ENCODE measurements around the gene LIN52. TPM values are rescaled to one million over a fixed set of nuclear protein-coding genes. Genes with fewer than 3 reads are reported as not detected.

The LIN52 gene
- total RNA-seq, 2 experiments from 2014 or later: 5.4 to 6.8 TPM

DNA sequence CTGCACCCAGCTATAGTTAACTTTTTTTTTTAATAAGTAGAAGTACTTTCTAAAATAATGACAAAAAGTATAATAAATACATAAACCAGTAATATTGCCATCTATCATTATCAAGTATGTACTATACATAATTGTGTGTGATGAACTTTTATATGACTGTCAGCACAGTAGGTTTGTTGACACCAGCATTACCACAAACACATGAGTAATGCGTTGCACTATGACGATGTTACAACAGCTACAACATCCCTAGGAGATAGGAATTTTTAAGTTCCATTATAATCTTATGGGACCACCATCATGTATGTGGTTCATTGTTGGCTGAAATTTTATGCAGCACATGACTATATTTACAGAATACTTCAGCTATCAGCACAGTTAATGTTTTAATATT lies 91.6 kb downstream of the LIN52 start:
- Histone ChIP-seq H3K4me3 (ENCODE audit: low read length) (no peak overlapping the region), H3K4me1 (ENCODE audit: insufficient read depth, low read length) (no peaks in the 10 kb centered on the region), H3K36me3 (ENCODE audit: insufficient read depth, low read length) (no peaks in the 10 kb centered on the region), H3K9me3 (ENCODE audit: control insufficient read depth in 1 of 2, insufficient read depth in 1 of 2, low read length in 2 of 2) (no peaks in the 10 kb centered on the region), H3K27me3 (ENCODE audit: control insufficient read depth in 1 of 2, insufficient read depth in 2 of 2, low read length in 2 of 2) (no peaks in the 10 kb centered on the region), H3K27ac (ENCODE audit: low read depth in 1 of 2, low read length in 2 of 2) (no peak overlapping the region)
- ATAC-seq (ENCODE audit: poor library complexity): no peak
- ChIA-PET CTCF (no interaction called here), POLR2A (no interaction called here)
- Mint-ChIP-seq H3K4me1 (ENCODE audit: low read depth) (no peaks in the 10 kb centered on the region), H3K4me3 (no peak overlapping the region), H3K36me3 (ENCODE audit: low read depth) (no peaks in the 10 kb centered on the region), H3K9me3 (no peaks in the 10 kb centered on the region), H3K27me3 (no peaks in the 10 kb centered on the region), H3K27ac (no peak overlapping the region)
- peak in 1 of 14 experiments; percentile 4 for DNase-seq
- no peak for TF ChIP-seq CTCF (IDR thresholded peaks at IDR 0.05)
- intact Hi-C loops (cut with DNase I, micrococcal nuclease): no loop called here

GRCh38 chr14:74179856-74180255 lies 95.1 kb downstream of the LIN52 start:
- H3K4me1 ChIP-seq (ENCODE audit: insufficient read depth, low read length): no peaks in the 10 kb centered on the region
- no peak for TF ChIP-seq CTCF (IDR thresholded peaks at IDR 0.05)
- H3K4me1 Mint-ChIP-seq (ENCODE audit: low read depth): no peaks in the 10 kb centered on the region
- H3K27ac ChIP-seq (ENCODE audit: low read depth in 1 of 2, low read length in 2 of 2): no peak overlapping the region
- no peak overlapping the region for H3K4me3 ChIP-seq (ENCODE audit: low read length)
- H3K27me3 ChIP-seq (ENCODE audit: control insufficient read depth in 1 of 2, insufficient read depth in 2 of 2, low read length in 2 of 2): no peaks in the 10 kb centered on the region
- ChIA-PET CTCF (no interaction called here), POLR2A (no interaction called here)
- H3K36me3 ChIP-seq (ENCODE audit: insufficient read depth, low read length): no peaks in the 10 kb centered on the region
- H3K27me3 Mint-ChIP-seq: no peaks in the 10 kb centered on the region
- intact Hi-C loops (cut with DNase I, micrococcal nuclease): no loop called here
- no peak for DNase-seq
- H3K9me3 Mint-ChIP-seq: no peaks in the 10 kb centered on the region
- H3K36me3 Mint-ChIP-seq (ENCODE audit: low read depth): peaks cover 5% of the 10 kb centered on the region
- no peaks in the 10 kb centered on the region for H3K9me3 ChIP-seq (ENCODE audit: control insufficient read depth in 1 of 2, insufficient read depth in 1 of 2, low read length in 2 of 2)
- no peak for ATAC-seq (ENCODE audit: poor library complexity)
- H3K27ac Mint-ChIP-seq: no peak overlapping the region
- no peak overlapping the region for H3K4me3 Mint-ChIP-seq

GRCh38 chr14:74190927-74191575 lies 106.3 kb downstream of the LIN52 start:
- H3K4me3 ChIP-seq (ENCODE audit: low read length): no peak overlapping the region
- no peak overlapping the region for H3K27ac ChIP-seq (ENCODE audit: low read depth in 1 of 2, low read length in 2 of 2)
- intact Hi-C loops (cut with DNase I, micrococcal nuclease): no loop called here
- ATAC-seq (ENCODE audit: poor library complexity) (no peak), DNase-seq (no peak)
- H3K9me3 ChIP-seq (ENCODE audit: control insufficient read depth in 1 of 2, insufficient read depth in 1 of 2, low read length in 2 of 2): no peaks in the 10 kb centered on the region
- POLR2A ChIA-PET: no interaction called here
- H3K27ac Mint-ChIP-seq: no peak overlapping the region
- no peaks in the 10 kb centered on the region for H3K27me3 Mint-ChIP-seq
- H3K4me1 Mint-ChIP-seq (ENCODE audit: low read depth): no peaks in the 10 kb centered on the region
- H3K4me1 ChIP-seq (ENCODE audit: insufficient read depth, low read length): no peaks in the 10 kb centered on the region
- CTCF ChIA-PET: interaction anchor here (1.0 kb wide), 1 partner anchor 11 kb away, joined by 3 read pairs; no protein-coding TSS in a partner anchor
- H3K9me3 Mint-ChIP-seq: no peaks in the 10 kb centered on the region
- H3K27me3 ChIP-seq (ENCODE audit: control insufficient read depth in 1 of 2, insufficient read depth in 2 of 2, low read length in 2 of 2): no peaks in the 10 kb centered on the region
- peaks cover 4% of the 10 kb centered on the region for H3K36me3 Mint-ChIP-seq (ENCODE audit: low read depth)
- TF ChIP-seq CTCF (IDR thresholded peaks at IDR 0.05): no peak
- no peaks in the 10 kb centered on the region for H3K36me3 ChIP-seq (ENCODE audit: insufficient read depth, low read length)
- no peak overlapping the region for H3K4me3 Mint-ChIP-seq

All from CD4-positive, alpha-beta T cell (primary cell).